Ishikawa (cell line): ENCODE measurements around the gene UBL5.

Experiments used
- CEBPB ChIP-seq: IDR thresholded peaks from 2 replicates; pipeline ENCODE4 v1.6.1; 2012
- CREB1 ChIP-seq: IDR thresholded peaks from 2 replicates; pipeline ENCODE4 v1.6.1; 2012; ENCODE audit warnings: low read depth
- EGR1 ChIP-seq: IDR thresholded peaks from 2 replicates; pipeline ENCODE4 v1.6.1; 2012
- EP300 ChIP-seq: IDR thresholded peaks from 2 replicates; pipeline ENCODE4 v1.6.1; 2012; ENCODE audit warnings: borderline replicate concordance
- FOXM1 ChIP-seq: IDR thresholded peaks from 2 replicates; pipeline ENCODE4 v1.6.1; 2012; ENCODE audit warnings: low read depth, borderline replicate concordance
- MAX ChIP-seq: IDR thresholded peaks from 2 replicates; pipeline ENCODE4 v1.6.1; 2012
- NFIC ChIP-seq: IDR thresholded peaks from 2 replicates; pipeline ENCODE4 v1.6.1; 2012
- RAD21 ChIP-seq: IDR thresholded peaks from 2 replicates; pipeline ENCODE4 v1.6.1; 2012; ENCODE audit warnings: low read depth
- TAF1 ChIP-seq: IDR thresholded peaks from 2 replicates; pipeline ENCODE4 v1.6.1; 2012; ENCODE audit warnings: low read depth, mild to moderate bottlenecking
- TCF12 ChIP-seq: IDR thresholded peaks from 2 replicates; pipeline ENCODE4 v1.6.1; 2012; ENCODE audit warnings: low read depth
- TEAD4 ChIP-seq: IDR thresholded peaks from 2 replicates; pipeline ENCODE4 v1.6.1; 2012
- USF1 ChIP-seq: IDR thresholded peaks from 2 replicates; pipeline ENCODE4 v1.6.1; 2012
- YY1 ChIP-seq: IDR thresholded peaks from 2 replicates; pipeline ENCODE4 v1.6.1; 2012; ENCODE audit warnings: low read depth
- ZBTB7A ChIP-seq: IDR thresholded peaks from 2 replicates; pipeline ENCODE4 v1.6.1; 2012; ENCODE audit warnings: low read depth
- TF ChIP-seq, protein P1 (sequence below): IDR thresholded peaks from 2 replicates; pipeline ENCODE4 v1.6.1; 2012; ENCODE audit warnings: low read depth, mild to moderate bottlenecking

The UBL5 gene

DNA sequence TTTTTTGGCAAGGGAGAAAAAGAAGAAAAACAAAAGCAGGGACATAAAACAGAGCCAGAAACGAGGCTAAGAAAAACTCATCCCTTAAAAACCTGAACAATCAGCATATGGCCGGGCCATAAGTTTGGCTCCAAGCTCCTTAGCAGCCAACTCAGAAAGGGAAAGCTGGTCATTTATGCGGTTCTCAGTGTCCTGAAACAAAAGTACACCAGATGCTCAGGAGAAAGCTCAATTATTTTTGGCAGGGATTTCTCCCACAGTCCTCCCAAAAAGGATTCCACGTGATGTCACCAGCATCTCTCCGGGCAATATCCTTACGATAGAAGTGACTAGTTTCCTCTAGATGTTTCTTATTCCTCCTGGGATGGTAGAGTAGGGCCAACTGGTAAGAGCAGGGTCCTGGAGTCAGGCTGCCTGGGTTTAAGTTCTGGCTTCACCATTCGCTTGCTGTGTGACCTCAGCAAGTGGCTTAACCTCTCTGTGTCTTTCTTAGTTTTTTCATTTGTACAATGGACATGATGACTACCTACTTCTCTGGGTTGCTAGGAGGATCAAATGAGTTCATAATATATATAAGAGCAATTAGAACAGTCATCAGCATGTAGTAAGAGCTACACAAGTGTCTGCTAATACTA, 41.4 kb downstream of the UBL5 start:
- TF ChIP-seq RAD21: no peak
- TF ChIP-seq FOXM1: no peak
- no peak for TF ChIP-seq MAX
- no peak for TF ChIP-seq CEBPB
- TF ChIP-seq YY1: no peak
- TF ChIP-seq TAF1: no peak
- TF ChIP-seq CREB1: no peak
- no peak for TF ChIP-seq TCF12
- TF ChIP-seq TEAD4: no peak
- no peak for TF ChIP-seq NFIC
- no peak for TF ChIP-seq EGR1
- TF ChIP-seq EP300: no peak
- TF ChIP-seq, protein P1, sequence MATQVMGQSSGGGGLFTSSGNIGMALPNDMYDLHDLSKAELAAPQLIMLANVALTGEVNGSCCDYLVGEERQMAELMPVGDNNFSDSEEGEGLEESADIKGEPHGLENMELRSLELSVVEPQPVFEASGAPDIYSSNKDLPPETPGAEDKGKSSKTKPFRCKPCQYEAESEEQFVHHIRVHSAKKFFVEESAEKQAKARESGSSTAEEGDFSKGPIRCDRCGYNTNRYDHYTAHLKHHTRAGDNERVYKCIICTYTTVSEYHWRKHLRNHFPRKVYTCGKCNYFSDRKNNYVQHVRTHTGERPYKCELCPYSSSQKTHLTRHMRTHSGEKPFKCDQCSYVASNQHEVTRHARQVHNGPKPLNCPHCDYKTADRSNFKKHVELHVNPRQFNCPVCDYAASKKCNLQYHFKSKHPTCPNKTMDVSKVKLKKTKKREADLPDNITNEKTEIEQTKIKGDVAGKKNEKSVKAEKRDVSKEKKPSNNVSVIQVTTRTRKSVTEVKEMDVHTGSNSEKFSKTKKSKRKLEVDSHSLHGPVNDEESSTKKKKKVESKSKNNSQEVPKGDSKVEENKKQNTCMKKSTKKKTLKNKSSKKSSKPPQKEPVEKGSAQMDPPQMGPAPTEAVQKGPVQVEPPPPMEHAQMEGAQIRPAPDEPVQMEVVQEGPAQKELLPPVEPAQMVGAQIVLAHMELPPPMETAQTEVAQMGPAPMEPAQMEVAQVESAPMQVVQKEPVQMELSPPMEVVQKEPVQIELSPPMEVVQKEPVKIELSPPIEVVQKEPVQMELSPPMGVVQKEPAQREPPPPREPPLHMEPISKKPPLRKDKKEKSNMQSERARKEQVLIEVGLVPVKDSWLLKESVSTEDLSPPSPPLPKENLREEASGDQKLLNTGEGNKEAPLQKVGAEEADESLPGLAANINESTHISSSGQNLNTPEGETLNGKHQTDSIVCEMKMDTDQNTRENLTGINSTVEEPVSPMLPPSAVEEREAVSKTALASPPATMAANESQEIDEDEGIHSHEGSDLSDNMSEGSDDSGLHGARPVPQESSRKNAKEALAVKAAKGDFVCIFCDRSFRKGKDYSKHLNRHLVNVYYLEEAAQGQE: no peak
- no peak for TF ChIP-seq ZBTB7A
- no peak for TF ChIP-seq USF1

- TF ChIP-seq TCF12 (no peak), EGR1 (no peak), CEBPB (no peak), CREB1 (no peak), TEAD4 (no peak), NFIC (no peak), YY1 (no peak), TAF1 (no peak), RAD21 (no peak), FOXM1 (no peak), EP300 (no peak), USF1 (no peak), MAX (no peak), ZBTB7A (no peak)
- TF ChIP-seq, protein P1: no peak
These were observed 44.1 kb downstream of the UBL5 start for GRCh38 chr19:9871626-9872338.

DNA sequence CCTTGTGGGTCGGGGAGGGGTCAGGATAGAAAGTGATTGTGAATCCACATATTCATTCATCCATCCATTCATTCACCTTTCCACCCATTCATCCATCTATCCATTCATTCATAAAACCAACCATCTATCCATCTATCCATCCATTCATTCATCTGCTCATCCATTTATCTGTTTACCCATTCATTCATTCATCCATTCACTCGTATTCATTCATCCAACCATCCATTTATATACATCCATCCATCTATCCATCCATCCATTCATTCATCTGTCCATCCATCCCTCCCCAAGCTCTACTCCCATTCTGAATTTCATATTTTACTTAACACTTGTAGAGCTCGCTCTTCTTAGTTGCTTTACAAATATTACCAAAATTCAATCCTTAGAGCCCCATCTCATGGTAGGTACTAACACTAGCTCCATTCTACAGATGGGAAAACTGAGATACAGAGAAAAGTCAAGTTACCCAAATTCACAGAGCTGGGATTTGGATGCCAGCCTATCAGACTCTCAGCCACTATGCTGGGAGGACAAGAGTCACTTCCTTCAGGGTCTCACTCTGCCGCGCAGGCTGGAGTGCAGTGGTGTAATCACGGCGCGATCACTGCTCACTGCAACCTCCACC, 45.0 kb downstream of the UBL5 start:
- no peak for TF ChIP-seq USF1
- TF ChIP-seq NFIC: no peak
- no peak for TF ChIP-seq CREB1
- no peak for TF ChIP-seq TAF1
- TF ChIP-seq TEAD4: no peak
- TF ChIP-seq, protein P1: no peak
- TF ChIP-seq CEBPB: no peak
- TF ChIP-seq TCF12: no peak
- TF ChIP-seq FOXM1: no peak
